ENCODE measurements around the gene LARGE1.

The LARGE1 gene

DNA sequence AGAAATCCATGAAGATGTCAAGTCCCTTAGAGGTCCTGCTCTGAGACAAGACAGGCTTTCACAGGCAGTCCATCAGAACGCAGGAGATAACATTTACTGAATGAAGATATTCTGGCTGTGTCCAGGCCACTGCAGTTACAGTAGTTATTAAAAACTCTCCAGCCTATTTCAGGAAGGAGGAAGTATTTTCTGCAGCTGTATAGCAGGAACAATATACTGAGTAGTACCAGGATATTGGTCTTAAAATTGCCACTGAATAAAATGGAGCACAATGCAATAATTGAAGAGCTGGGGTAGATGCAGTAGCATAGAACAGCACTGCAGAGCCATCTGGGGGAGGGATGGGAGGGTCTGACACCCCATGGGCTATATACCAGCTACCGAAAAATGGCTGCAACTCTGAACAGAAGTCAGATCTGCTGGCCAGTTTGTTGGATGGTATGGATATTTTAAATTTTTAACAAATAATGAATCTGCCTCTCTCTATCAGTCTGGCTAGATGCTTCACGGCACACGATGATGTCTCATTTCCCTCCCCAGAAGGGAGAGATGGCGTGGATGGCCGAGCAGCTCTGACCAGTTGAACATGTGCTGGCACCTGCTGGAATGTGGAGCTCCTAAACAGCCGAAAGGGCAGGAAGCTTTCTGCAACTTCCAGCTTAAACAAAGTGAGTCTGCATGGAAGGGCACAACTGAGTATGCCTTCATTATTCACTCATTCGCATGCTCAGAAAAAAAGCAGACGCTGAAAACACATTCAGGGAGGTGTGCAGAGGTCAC lies 520.0 kb downstream of the LARGE1 start:
- Histone ChIP-seq H3K4me3 (ENCODE audit: low read depth in 1 of 2, low read length in 2 of 2) (no peak overlapping the region), H3K4me1 (ENCODE audit: control insufficient read depth in 1 of 2, insufficient read depth in 2 of 2, low read length in 2 of 2) (no peaks in the 10 kb centered on the region), H3K36me3 (ENCODE audit: control insufficient read depth in 1 of 2, insufficient read depth in 2 of 2, low read length in 2 of 2) (no peaks in the 10 kb centered on the region), H3K9me3 (ENCODE audit: control insufficient read depth in 1 of 2, low read length in 2 of 2) (no peaks in the 10 kb centered on the region), H3K27ac (ENCODE audit: low read length) (no peak overlapping the region), H3K27me3 (ENCODE audit: low read depth, low read length) (no peaks in the 10 kb centered on the region)

DNA sequence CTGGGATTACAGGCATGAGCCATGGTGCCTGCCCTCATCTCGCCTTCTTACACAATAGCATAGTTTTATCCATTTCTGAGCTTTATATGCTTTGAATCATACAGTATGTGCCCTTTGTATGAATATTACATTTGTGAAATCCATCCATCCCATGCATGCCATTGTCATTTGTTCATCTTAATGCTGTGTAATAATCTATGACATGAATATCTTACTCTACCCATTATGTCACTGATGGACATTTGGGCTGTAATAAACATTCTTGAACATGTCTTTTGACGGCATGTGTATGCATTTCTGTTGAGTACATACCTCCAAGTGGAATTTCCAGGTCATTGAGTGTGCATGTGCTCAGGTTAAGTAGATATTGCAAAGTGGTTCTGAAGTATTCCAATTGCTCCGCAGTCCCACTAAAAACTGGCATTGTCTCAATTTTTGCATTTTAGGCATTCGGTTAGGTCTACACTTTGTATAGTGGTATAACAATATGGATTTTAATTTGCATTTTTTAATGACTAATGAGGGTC lies 522.8 kb downstream of the LARGE1 start:
- Histone ChIP-seq H3K36me3 (ENCODE audit: control insufficient read depth in 1 of 2, insufficient read depth in 2 of 2, low read length in 2 of 2) (no peaks in the 10 kb centered on the region), H3K27ac (ENCODE audit: low read length) (no peak overlapping the region), H3K9me3 (ENCODE audit: control insufficient read depth in 1 of 2, low read length in 2 of 2) (no peaks in the 10 kb centered on the region), H3K27me3 (ENCODE audit: low read depth, low read length) (no peaks in the 10 kb centered on the region), H3K4me1 (ENCODE audit: control insufficient read depth in 1 of 2, insufficient read depth in 2 of 2, low read length in 2 of 2) (no peaks in the 10 kb centered on the region), H3K4me3 (ENCODE audit: low read depth in 1 of 2, low read length in 2 of 2) (no peak overlapping the region)

GRCh38 chr22:33393432-33393831 lies 526.8 kb downstream of the LARGE1 start:
- Histone ChIP-seq H3K27ac (ENCODE audit: low read length) (no peak overlapping the region), H3K36me3 (ENCODE audit: control insufficient read depth in 1 of 2, insufficient read depth in 2 of 2, low read length in 2 of 2) (no peaks in the 10 kb centered on the region), H3K27me3 (ENCODE audit: low read depth, low read length) (no peaks in the 10 kb centered on the region), H3K4me3 (ENCODE audit: low read depth in 1 of 2, low read length in 2 of 2) (no peak overlapping the region), H3K4me1 (ENCODE audit: control insufficient read depth in 1 of 2, insufficient read depth in 2 of 2, low read length in 2 of 2) (no peaks in the 10 kb centered on the region), H3K9me3 (ENCODE audit: control insufficient read depth in 1 of 2, low read length in 2 of 2) (no peaks in the 10 kb centered on the region)

DNA sequence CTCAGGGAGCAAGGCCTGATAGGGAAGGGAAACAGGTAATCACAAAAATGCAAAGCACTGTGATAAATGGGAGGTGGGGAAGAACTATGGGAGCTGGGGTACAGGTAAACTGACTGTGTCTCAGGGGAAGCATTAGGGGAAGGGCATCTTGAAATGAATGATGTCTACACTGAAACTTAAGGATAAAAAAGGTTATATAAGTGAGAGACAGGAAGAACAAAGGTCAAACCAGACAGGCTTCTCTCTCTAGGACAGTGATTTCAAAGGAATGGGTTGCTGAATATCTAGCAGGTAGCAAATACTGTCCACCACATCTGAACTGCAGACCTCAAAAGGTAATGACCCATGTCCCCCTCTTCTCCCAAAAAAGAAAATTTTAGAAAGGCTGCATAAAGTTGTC lies 529.0 kb downstream of the LARGE1 start:
- Histone ChIP-seq H3K27ac (ENCODE audit: low read length) (no peak overlapping the region), H3K36me3 (ENCODE audit: control insufficient read depth in 1 of 2, insufficient read depth in 2 of 2, low read length in 2 of 2) (no peaks in the 10 kb centered on the region), H3K27me3 (ENCODE audit: low read depth, low read length) (no peaks in the 10 kb centered on the region), H3K4me1 (ENCODE audit: control insufficient read depth in 1 of 2, insufficient read depth in 2 of 2, low read length in 2 of 2) (no peaks in the 10 kb centered on the region), H3K4me3 (ENCODE audit: low read depth in 1 of 2, low read length in 2 of 2) (no peak overlapping the region), H3K9me3 (ENCODE audit: control insufficient read depth in 1 of 2, low read length in 2 of 2) (no peaks in the 10 kb centered on the region)

DNA sequence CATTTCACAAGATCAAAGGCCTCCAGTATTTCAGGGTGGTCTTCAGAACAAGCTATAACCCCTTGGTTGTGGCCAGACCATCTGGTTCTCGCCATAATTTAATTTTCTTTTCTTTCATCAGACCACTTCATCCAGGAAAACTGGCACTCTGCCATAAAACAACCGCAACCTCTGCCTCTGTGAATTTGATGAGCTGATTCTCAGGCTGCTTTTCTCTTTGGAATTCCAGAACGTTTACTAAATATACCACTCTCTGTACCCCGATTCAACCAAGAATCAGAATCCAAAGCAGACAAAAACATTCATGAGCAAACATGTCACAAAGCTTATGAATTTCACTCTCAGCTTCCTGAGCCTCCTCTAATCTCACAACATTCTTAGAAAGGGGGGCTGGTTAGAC lies 530.3 kb downstream of the LARGE1 start:
- Histone ChIP-seq H3K36me3 (ENCODE audit: control insufficient read depth in 1 of 2, insufficient read depth in 2 of 2, low read length in 2 of 2) (no peaks in the 10 kb centered on the region), H3K4me1 (ENCODE audit: control insufficient read depth in 1 of 2, insufficient read depth in 2 of 2, low read length in 2 of 2) (no peaks in the 10 kb centered on the region), H3K4me3 (ENCODE audit: low read depth in 1 of 2, low read length in 2 of 2) (no peak overlapping the region), H3K9me3 (ENCODE audit: control insufficient read depth in 1 of 2, low read length in 2 of 2) (no peaks in the 10 kb centered on the region), H3K27ac (ENCODE audit: low read length) (no peak overlapping the region), H3K27me3 (ENCODE audit: low read depth, low read length) (no peaks in the 10 kb centered on the region)

GRCh38 chr22:33386270-33386669 lies 534.0 kb downstream of the LARGE1 start:
- Histone ChIP-seq H3K27me3 (ENCODE audit: low read depth, low read length) (no peaks in the 10 kb centered on the region), H3K4me3 (ENCODE audit: low read depth in 1 of 2, low read length in 2 of 2) (no peak overlapping the region), H3K27ac (ENCODE audit: low read length) (no peak overlapping the region), H3K9me3 (ENCODE audit: control insufficient read depth in 1 of 2, low read length in 2 of 2) (no peaks in the 10 kb centered on the region), H3K36me3 (ENCODE audit: control insufficient read depth in 1 of 2, insufficient read depth in 2 of 2, low read length in 2 of 2) (peaks cover 10 to 23% of the 10 kb centered on the region in 2 donors), H3K4me1 (ENCODE audit: control insufficient read depth in 1 of 2, insufficient read depth in 2 of 2, low read length in 2 of 2) (no peaks in the 10 kb centered on the region)

DNA sequence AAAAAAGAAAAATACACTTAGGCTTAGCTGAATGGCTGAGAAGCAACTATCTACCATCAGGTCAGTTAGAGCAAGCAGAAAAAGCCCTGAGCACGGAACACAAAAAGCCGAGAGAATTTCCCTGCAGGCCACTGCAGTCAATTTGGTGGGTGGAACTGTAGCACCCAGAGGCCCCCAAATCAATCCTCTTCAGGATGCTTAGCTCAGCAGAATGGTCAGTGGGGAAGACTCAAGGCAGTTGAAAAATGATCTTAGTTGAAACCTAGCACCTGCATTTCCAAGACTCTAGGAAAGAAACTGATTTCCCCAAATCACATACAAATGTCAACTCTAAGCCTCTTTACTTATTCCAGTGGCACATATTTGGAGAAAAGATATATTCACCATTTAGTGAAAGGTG lies 534.7 kb downstream of the LARGE1 start:
- Histone ChIP-seq H3K4me3 (ENCODE audit: low read depth in 1 of 2, low read length in 2 of 2) (no peak overlapping the region), H3K27me3 (ENCODE audit: low read depth, low read length) (no peaks in the 10 kb centered on the region), H3K36me3 (ENCODE audit: control insufficient read depth in 1 of 2, insufficient read depth in 2 of 2, low read length in 2 of 2) (peaks cover 10 to 29% of the 10 kb centered on the region in 2 donors), H3K9me3 (ENCODE audit: control insufficient read depth in 1 of 2, low read length in 2 of 2) (no peaks in the 10 kb centered on the region), H3K27ac (ENCODE audit: low read length) (no peak overlapping the region), H3K4me1 (ENCODE audit: control insufficient read depth in 1 of 2, insufficient read depth in 2 of 2, low read length in 2 of 2) (no peaks in the 10 kb centered on the region)

DNA sequence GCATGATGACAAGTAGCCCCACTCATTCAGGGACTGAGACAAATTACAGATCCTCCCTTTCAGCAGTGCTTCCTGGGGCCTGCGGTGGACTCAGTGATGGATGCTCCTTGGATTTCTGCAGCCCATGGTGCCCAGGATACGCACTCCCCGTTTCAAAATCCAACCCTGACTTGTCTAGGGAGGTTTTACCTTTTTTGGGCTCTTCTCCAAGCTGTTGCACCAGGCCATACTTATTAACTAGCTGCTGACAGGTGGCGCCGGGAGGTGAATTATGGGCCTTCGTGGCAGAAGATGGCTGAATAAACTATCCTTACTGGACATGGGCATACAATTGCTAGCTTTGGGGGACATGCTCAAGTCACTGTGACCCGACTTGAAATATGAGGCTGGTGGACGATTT lies 537.8 kb downstream of the LARGE1 start:
- H3K36me3 ChIP-seq (ENCODE audit: control insufficient read depth in 1 of 2, insufficient read depth in 2 of 2, low read length in 2 of 2), result peaks cover 10 to 39% of the 10 kb centered on the region in 2 donors

GRCh38 chr22:33381531-33382406 lies 538.5 kb downstream of the LARGE1 start:
- peaks cover 0 to 9% of the 10 kb centered on the region in 2 donors for H3K9me3 ChIP-seq (ENCODE audit: control insufficient read depth in 1 of 2, low read length in 2 of 2)
- H3K36me3 ChIP-seq (ENCODE audit: control insufficient read depth in 1 of 2, insufficient read depth in 2 of 2, low read length in 2 of 2), result peaks cover 10 to 41% of the 10 kb centered on the region in 2 donors
- no peak overlapping the region for H3K27ac ChIP-seq (ENCODE audit: low read length)
- H3K4me3 ChIP-seq (ENCODE audit: low read depth in 1 of 2, low read length in 2 of 2), result no peak overlapping the region
- no peaks in the 10 kb centered on the region for H3K27me3 ChIP-seq (ENCODE audit: low read depth, low read length)
- H3K4me1 ChIP-seq (ENCODE audit: control insufficient read depth in 1 of 2, insufficient read depth in 2 of 2, low read length in 2 of 2), result no peaks in the 10 kb centered on the region

More for the DNA sequence above, 537.8 kb downstream of the LARGE1 start:
- Histone ChIP-seq H3K27me3 (ENCODE audit: low read depth, low read length) (no peaks in the 10 kb centered on the region), H3K9me3 (ENCODE audit: control insufficient read depth in 1 of 2, low read length in 2 of 2) (peaks cover 0 to 9% of the 10 kb centered on the region in 2 donors), H3K4me3 (ENCODE audit: low read depth in 1 of 2, low read length in 2 of 2) (no peak overlapping the region), H3K4me1 (ENCODE audit: control insufficient read depth in 1 of 2, insufficient read depth in 2 of 2, low read length in 2 of 2) (no peaks in the 10 kb centered on the region), H3K27ac (ENCODE audit: low read length) (no peak overlapping the region)

DNA sequence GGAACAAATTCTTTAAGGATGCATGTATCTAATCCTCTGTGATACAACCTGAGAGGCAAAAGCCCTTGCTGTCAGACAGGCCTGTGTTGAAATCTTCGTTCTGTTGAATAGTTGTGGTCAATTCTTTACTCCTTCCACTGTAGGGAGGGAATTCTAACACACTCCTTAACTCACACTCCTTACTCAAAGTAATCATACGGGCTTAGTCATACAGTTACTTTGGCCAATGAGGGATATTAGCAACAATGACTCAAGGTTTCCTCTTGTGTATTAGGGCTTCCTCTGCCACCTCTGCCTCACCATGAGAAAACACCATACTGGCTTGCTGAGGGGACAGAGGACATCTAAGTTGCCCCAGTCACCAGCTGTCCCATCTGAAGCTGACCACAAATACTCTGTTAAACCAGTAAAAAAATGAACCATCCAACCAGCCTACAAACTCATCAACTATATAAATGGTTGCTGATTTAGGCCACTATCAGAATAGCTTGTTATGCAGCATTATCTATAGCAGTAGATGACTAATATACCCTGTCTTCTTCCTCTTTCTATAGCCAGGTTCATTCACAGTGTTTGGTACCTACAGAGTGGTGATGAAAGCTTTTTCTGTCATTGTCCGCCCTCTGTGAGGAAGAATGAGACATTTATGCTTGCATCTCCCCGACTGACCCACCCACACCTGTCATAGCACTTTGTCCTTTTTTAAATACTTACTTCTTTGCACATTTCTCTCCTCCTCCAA lies 539.3 kb downstream of the LARGE1 start:
- no peak overlapping the region for H3K27ac ChIP-seq (ENCODE audit: low read length)
- H3K27me3 ChIP-seq (ENCODE audit: low read depth, low read length), result no peaks in the 10 kb centered on the region

GRCh38 chr22:33379836-33380235 lies 540.4 kb downstream of the LARGE1 start:
- peaks cover 0 to 9% of the 10 kb centered on the region in 2 donors for H3K9me3 ChIP-seq (ENCODE audit: control insufficient read depth in 1 of 2, low read length in 2 of 2)
- no peaks in the 10 kb centered on the region for H3K4me1 ChIP-seq (ENCODE audit: control insufficient read depth in 1 of 2, insufficient read depth in 2 of 2, low read length in 2 of 2)
- no peak overlapping the region for H3K27ac ChIP-seq (ENCODE audit: low read length)
- no peaks in the 10 kb centered on the region for H3K27me3 ChIP-seq (ENCODE audit: low read depth, low read length)
- H3K4me3 ChIP-seq (ENCODE audit: low read depth in 1 of 2, low read length in 2 of 2), result no peak overlapping the region
- H3K36me3 ChIP-seq (ENCODE audit: control insufficient read depth in 1 of 2, insufficient read depth in 2 of 2, low read length in 2 of 2), result peaks cover 10 to 42% of the 10 kb centered on the region in 2 donors

More for the DNA sequence above, 539.3 kb downstream of the LARGE1 start:
- peaks cover 10 to 42% of the 10 kb centered on the region in 2 donors for H3K36me3 ChIP-seq (ENCODE audit: control insufficient read depth in 1 of 2, insufficient read depth in 2 of 2, low read length in 2 of 2)
- H3K4me1 ChIP-seq (ENCODE audit: control insufficient read depth in 1 of 2, insufficient read depth in 2 of 2, low read length in 2 of 2), result no peaks in the 10 kb centered on the region
- H3K9me3 ChIP-seq (ENCODE audit: control insufficient read depth in 1 of 2, low read length in 2 of 2), result peaks cover 0 to 9% of the 10 kb centered on the region in 2 donors
- no peak overlapping the region for H3K4me3 ChIP-seq (ENCODE audit: low read depth in 1 of 2, low read length in 2 of 2)
